DND-41 (cell line): Measurements from ENCODE around the gene RPGRIP1L.

Source experiments
- ATAC-seq: fragments of 200-7000 bp; cut with Tn5 transposase; 3 replicates; pipeline ENCODE4 v1.9.1; 2021; ENCODE audit warnings: low read depth; ENCODE audit not compliant: insufficient read depth
- DNase-seq: peaks from one replicate; pipeline ENCODE4 v3.0.0-alpha.2; 2020
- H2AFZ ChIP-seq: 2 replicates; pipeline ENCODE4 v1.6.0; 2012; ENCODE audit warnings: low read depth, low read length
- H3K27ac ChIP-seq: 2 replicates; pipeline ENCODE4 v1.5.1; 2012; ENCODE audit warnings: low read length, inconsistent platforms
- H3K27me3 ChIP-seq: fragments of 200-600 bp; sonication (generic); 2 replicates; pipeline ENCODE4 v1.6.0; 2012; ENCODE audit warnings: low read length, mild to moderate bottlenecking, inconsistent platforms; ENCODE audit not compliant: insufficient read depth, poor library complexity
- H3K36me3 ChIP-seq: 2 replicates; pipeline ENCODE4 v1.5.1; 2012; ENCODE audit warnings: low read length, inconsistent platforms; ENCODE audit not compliant: insufficient read depth
- H3K4me1 ChIP-seq: 2 replicates; pipeline ENCODE4 v1.5.1; 2012; ENCODE audit warnings: mild to moderate bottlenecking, low read length; ENCODE audit not compliant: insufficient read depth
- H3K4me2 ChIP-seq: 2 replicates; pipeline ENCODE4 v1.6.0; 2012; ENCODE audit warnings: mild to moderate bottlenecking, moderate library complexity, low read length, inconsistent platforms; ENCODE audit not compliant: insufficient read depth
- H3K4me3 ChIP-seq, 2 experiments: fragments of 200-600 bp in 1 of 2; shearing (Covaris generic) in 1 of 2; 2 replicates each; pipeline ENCODE4 v1.5.1; 2012 to 2016; ENCODE audit warnings: inconsistent platforms in 2 of 2, low read length in 2 of 2, mild to moderate bottlenecking in 2 of 2, low read depth in 1 of 2, moderate library complexity in 1 of 2
- H3K79me2 ChIP-seq: 2 replicates; pipeline ENCODE4 v1.6.0; 2012; ENCODE audit warnings: low read length, inconsistent platforms; ENCODE audit not compliant: insufficient read depth
- H3K9ac ChIP-seq: 2 replicates; pipeline ENCODE4 v1.6.0; 2012; ENCODE audit warnings: low read depth, mild to moderate bottlenecking, inconsistent platforms, low read length, moderate library complexity
- H3K9me3 ChIP-seq: 2 replicates; pipeline ENCODE4 v1.5.1; 2012; ENCODE audit warnings: low read length, moderate library complexity, mild to moderate bottlenecking, inconsistent platforms; ENCODE audit not compliant: insufficient read depth, severe bottlenecking
- H4K20me1 ChIP-seq: 2 replicates; pipeline ENCODE4 v1.6.0; 2012; ENCODE audit warnings: low read length; ENCODE audit not compliant: insufficient read depth
- EZH2 ChIP-seq: IDR thresholded peaks from 3 replicates; pipeline ENCODE4 v1.6.1; 2012; ENCODE audit warnings: borderline replicate concordance, low read depth, mild to moderate bottlenecking, moderate library complexity, low read length, inconsistent platforms; ENCODE audit not compliant: severe bottlenecking
- TF ChIP-seq, protein P1 (sequence below): IDR thresholded peaks from 2 replicates; pipeline ENCODE4 v1.5.1; 2012; ENCODE audit warnings: borderline replicate concordance, low read length, moderate library complexity, mild to moderate bottlenecking; ENCODE audit not compliant: poor library complexity, severe bottlenecking; ENCODE audit errors: extremely low read depth

The RPGRIP1L gene

DNA sequence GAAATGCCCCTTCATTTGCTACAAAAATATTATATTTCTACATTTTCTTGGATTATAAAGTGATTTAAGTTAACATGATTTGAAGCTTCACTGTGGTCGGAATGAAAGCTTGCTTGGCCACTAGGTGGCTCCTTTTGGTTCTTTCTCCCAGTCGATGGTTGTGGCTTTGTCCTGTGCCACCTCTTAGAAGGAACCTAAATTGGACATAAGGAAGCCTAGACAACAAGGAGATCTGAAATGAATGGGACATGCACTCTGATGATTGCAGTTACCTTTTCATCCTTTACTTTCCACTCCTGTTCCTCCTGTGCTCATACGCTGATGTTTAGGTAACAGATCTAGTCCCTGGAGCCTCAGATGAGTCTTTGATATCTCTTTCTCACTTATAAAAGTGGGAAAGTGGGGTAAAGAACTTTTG is 39.5 kb upstream of the RPGRIP1L start:
- peaks cover 15% of the 10 kb centered on the region; the same call in 1 of the 2 replicates for H4K20me1 ChIP-seq
- TF ChIP-seq, protein P1, sequence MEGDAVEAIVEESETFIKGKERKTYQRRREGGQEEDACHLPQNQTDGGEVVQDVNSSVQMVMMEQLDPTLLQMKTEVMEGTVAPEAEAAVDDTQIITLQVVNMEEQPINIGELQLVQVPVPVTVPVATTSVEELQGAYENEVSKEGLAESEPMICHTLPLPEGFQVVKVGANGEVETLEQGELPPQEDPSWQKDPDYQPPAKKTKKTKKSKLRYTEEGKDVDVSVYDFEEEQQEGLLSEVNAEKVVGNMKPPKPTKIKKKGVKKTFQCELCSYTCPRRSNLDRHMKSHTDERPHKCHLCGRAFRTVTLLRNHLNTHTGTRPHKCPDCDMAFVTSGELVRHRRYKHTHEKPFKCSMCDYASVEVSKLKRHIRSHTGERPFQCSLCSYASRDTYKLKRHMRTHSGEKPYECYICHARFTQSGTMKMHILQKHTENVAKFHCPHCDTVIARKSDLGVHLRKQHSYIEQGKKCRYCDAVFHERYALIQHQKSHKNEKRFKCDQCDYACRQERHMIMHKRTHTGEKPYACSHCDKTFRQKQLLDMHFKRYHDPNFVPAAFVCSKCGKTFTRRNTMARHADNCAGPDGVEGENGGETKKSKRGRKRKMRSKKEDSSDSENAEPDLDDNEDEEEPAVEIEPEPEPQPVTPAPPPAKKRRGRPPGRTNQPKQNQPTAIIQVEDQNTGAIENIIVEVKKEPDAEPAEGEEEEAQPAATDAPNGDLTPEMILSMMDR = peak; percentile 72
- no peak for TF ChIP-seq EZH2
- DNase-seq (peak; percentile 37), ATAC-seq (peak; percentile 73)
- H3K9me3 ChIP-seq = no peaks in the 10 kb centered on the region
- no peak overlapping the region for H3K4me3 ChIP-seq
- peaks cover 82% of the 10 kb centered on the region for H3K79me2 ChIP-seq
- H3K9ac ChIP-seq = no peak overlapping the region
- H3K27me3 ChIP-seq = no peaks in the 10 kb centered on the region
- H3K4me2 ChIP-seq = no peak overlapping the region
- H3K27ac ChIP-seq = no peak overlapping the region
- H2AFZ ChIP-seq = no peak overlapping the region
- 0 out of 2 replicates have a peak, but pooled peaks cover 5% of the 10 kb centered on the region for H3K4me1 ChIP-seq
- H3K36me3 ChIP-seq = no peaks in the 10 kb centered on the region

DNA sequence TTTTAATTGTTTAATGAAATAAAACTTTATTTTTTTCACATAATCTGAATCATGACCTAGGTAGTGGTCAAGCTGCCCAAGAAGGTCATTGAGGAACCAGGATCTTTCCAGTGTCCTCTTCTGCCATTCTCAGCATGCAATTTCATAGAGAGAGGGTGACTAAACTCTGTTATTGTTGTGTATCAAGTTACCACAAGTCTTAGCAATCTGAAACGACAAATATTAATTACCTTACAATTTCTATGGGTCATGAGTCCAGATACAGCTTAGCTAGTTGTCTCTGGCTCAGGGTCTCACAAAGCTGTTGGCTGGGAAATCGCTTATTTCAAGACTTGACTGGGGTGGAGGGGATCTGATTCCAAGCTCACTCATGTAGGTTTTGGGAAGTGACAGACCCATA is 37.9 kb upstream of the RPGRIP1L start:
- Histone ChIP-seq H3K4me3 (no peak overlapping the region), H3K79me2 (peaks cover 77% of the 10 kb centered on the region), H3K4me1 (0 out of 2 replicates have a peak, but pooled peaks cover 5% of the 10 kb centered on the region), H3K27ac (no peak overlapping the region), H3K36me3 (no peaks in the 10 kb centered on the region), H3K9ac (no peak overlapping the region), H3K4me2 (no peak overlapping the region), H3K27me3 (no peaks in the 10 kb centered on the region), H2AFZ (no peak overlapping the region), H3K9me3 (no peaks in the 10 kb centered on the region), H4K20me1 (peaks cover 19% of the 10 kb centered on the region; the same call in 1 of the 2 replicates)
- TF ChIP-seq, protein P1 = no peak
- TF ChIP-seq EZH2 = no peak
- ATAC-seq (no peak), DNase-seq (no peak)

DNA sequence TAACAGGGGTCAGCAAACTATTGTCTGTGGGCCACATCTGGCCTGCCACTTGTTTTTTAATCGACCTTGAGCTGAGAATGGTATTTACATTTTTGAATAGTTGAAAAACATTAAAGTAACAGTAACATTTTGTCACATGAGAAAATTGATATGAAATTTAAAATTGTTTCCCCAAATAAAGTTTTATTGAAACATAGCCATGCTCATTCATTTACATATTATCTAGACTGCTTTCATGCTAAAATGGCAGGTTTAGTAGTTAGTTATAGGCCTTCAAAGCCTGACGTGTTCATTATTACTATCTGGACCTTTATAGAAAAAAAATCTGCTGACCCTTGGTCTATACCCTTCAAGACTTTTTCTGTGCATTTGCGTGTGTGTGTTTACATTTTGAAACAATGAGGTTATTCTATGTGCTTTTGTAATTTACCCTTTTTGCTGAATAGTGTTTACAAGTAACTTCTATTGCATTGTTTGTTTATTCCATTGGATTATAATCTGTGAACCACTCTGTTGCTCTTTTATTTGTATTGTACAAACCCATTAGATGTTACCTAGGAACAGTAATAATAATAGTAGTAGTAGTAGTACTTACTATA is 37.4 kb upstream of the RPGRIP1L start:
- Histone ChIP-seq H3K9ac (no peak overlapping the region), H3K4me1 (0 out of 2 replicates have a peak, but pooled peaks cover 5% of the 10 kb centered on the region), H3K27me3 (no peaks in the 10 kb centered on the region), H3K36me3 (no peaks in the 10 kb centered on the region), H3K4me2 (no peak overlapping the region), H3K4me3 (no peak overlapping the region), H4K20me1 (peaks cover 21% of the 10 kb centered on the region; the same call in 1 of the 2 replicates), H3K27ac (no peak overlapping the region), H3K9me3 (no peaks in the 10 kb centered on the region), H3K79me2 (peaks cover 77% of the 10 kb centered on the region), H2AFZ (no peak overlapping the region)
- ATAC-seq (no peak), DNase-seq (no peak)
- no peak for TF ChIP-seq EZH2
- TF ChIP-seq, protein P1 = no peak

DNA sequence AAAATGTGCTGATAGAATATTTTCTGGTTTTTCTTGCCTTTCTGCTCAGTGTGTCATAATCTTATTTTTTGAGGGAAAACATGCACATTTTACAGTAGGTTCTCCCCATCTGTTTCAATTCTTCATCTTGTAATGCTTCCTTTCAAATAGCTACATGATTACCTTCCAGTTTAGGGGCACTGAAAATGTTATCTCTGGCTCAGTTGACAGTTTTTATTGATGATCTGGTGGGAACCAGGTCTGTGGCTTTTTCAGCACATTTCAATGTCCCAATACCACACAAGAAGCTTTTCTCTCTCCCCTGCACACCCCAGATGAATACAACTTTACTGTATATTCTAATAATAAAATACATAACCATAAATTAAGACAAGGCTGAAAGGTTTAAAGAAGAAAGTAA is 36.8 kb upstream of the RPGRIP1L start:
- Histone ChIP-seq H3K4me2 (no peak overlapping the region), H4K20me1 (peaks cover 21% of the 10 kb centered on the region; the same call in 1 of the 2 replicates), H3K79me2 (peaks cover 77% of the 10 kb centered on the region), H3K36me3 (no peaks in the 10 kb centered on the region), H3K9me3 (no peaks in the 10 kb centered on the region), H3K4me3 (no peak overlapping the region), H3K27ac (no peak overlapping the region), H3K4me1 (0 out of 2 replicates have a peak, but pooled peaks cover 5% of the 10 kb centered on the region), H3K9ac (no peak overlapping the region), H2AFZ (no peak overlapping the region), H3K27me3 (no peaks in the 10 kb centered on the region)
- TF ChIP-seq EZH2 = no peak
- TF ChIP-seq, protein P1 = no peak
- DNase-seq = no peak
- no peak for ATAC-seq
